Effector memory CD8-positive, alpha-beta T cell (primary cell): ENCODE results near the gene TYRO3.
"Not testable (repeated sequence)": the region's sequence is repeated elsewhere in the genome, so short reads cannot be mapped to it uniquely, and the experiment has no call there.

Experiments
- ATAC-seq: fragments of 150-1000 bp; cut with Tn5 transposase; replicated peaks from 2 replicates; pipeline ENCODE4 v1.10.0; 2021; ENCODE audit warnings: mild to moderate bottlenecking, moderate library complexity
- DNase-seq, 3 experiments: peaks; one replicate each; pipeline ENCODE4 v3.0.0; 2021
- H3K27ac Mint-ChIP-seq, 2 donors: one replicate each; pipeline ENCODE4 v1.8.0; 2022; ENCODE audit warnings: mild to moderate bottlenecking in 2 of 2, mixed read lengths in 2 of 2, moderate library complexity in 2 of 2
- H3K27me3 Mint-ChIP-seq, 2 donors: one replicate each; pipeline ENCODE4 v1.8.0; 2022; ENCODE audit warnings: mixed read lengths in 2 of 2
- H3K36me3 Mint-ChIP-seq: one replicate; pipeline ENCODE4 v1.8.0; 2022; ENCODE audit warnings: mild to moderate bottlenecking, moderate library complexity, mixed read lengths; ENCODE audit not compliant: insufficient read depth
- H3K4me1 Mint-ChIP-seq, 2 donors: one replicate each; pipeline ENCODE4 v1.8.0; 2022; ENCODE audit warnings: low read depth in 2 of 2, mixed read lengths in 2 of 2
- H3K4me3 Mint-ChIP-seq, 2 donors: one replicate each; pipeline ENCODE4 v1.8.0; 2022; ENCODE audit warnings: mild to moderate bottlenecking in 2 of 2, mixed read lengths in 2 of 2, moderate library complexity in 2 of 2
- H3K9me3 Mint-ChIP-seq, 2 donors: one replicate each; pipeline ENCODE4 v1.8.0; 2022; ENCODE audit warnings: mixed read lengths in 2 of 2

TYRO3 gene

GRCh38 chr15:41589018-41589417, 30.0 kb downstream of the TYRO3 start:
- not testable (repeated sequence) for H3K4me1 Mint-ChIP-seq, H3K27ac Mint-ChIP-seq, DNase-seq, H3K9me3 Mint-ChIP-seq, H3K4me3 Mint-ChIP-seq, H3K36me3 Mint-ChIP-seq, ATAC-seq
- H3K27me3 Mint-ChIP-seq = peaks cover 22 to 50% of the 10 kb centered on the region in 2 donors

DNA sequence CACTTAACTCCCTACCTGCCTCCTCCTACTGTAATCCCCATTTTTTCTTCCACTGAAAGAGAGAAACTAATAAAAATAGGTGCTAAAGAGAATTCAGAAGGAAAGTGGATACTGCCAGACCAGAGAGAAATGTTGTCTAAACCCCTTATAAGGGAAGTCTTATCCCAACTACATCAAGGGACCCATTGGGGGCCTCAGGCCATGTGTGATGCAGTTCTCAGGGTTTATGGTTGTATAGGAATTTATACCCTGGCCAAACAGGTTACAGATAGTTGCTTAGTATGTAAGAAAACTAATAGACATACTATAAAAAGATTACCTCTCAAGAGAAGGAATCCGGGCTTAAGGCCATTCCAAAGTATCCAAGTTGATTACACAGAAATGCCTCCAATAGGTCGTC, 30.6 kb downstream of the TYRO3 start:
- peaks cover 16 to 48% of the 10 kb centered on the region in 2 donors for H3K27me3 Mint-ChIP-seq
- DNase-seq, H3K27ac Mint-ChIP-seq, H3K9me3 Mint-ChIP-seq, H3K4me3 Mint-ChIP-seq, H3K4me1 Mint-ChIP-seq, H3K36me3 Mint-ChIP-seq, ATAC-seq: not testable (repeated sequence)

DNA sequence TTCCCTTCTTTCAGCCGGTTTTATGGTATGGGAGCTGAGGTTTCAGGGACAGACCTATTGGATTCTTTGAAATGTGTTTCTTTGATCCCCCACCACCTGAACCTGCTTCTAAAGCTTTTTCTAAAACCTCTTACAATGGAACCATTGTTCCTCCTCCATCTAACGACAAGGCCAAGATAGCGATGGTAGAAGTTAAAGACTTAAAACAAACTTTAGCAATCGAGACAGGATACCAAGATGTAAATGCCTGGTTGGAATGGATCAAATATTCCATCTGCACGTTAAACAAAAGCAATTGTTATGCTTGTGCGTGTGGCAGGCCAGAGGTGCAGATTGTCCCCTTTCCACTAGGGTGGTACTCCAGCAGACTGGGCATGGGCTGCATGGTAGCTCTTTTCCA, 32.2 kb downstream of the TYRO3 start:
- not testable (repeated sequence) for DNase-seq, H3K4me1 Mint-ChIP-seq, H3K4me3 Mint-ChIP-seq, H3K9me3 Mint-ChIP-seq, ATAC-seq, H3K36me3 Mint-ChIP-seq, H3K27ac Mint-ChIP-seq
- H3K27me3 Mint-ChIP-seq = peaks cover 12 to 38% of the 10 kb centered on the region in 2 donors

- H3K4me1 Mint-ChIP-seq, H3K27ac Mint-ChIP-seq, H3K9me3 Mint-ChIP-seq, H3K4me3 Mint-ChIP-seq, H3K36me3 Mint-ChIP-seq, ATAC-seq, DNase-seq: not testable (repeated sequence)
- H3K27me3 Mint-ChIP-seq = peaks cover 2 to 28% of the 10 kb centered on the region in 2 donors
These were observed 33.7 kb downstream of the TYRO3 start for GRCh38 chr15:41592718-41593117.

GRCh38 chr15:41594801-41595746, 36.1 kb downstream of the TYRO3 start:
- H3K36me3 Mint-ChIP-seq = no peaks in the 10 kb centered on the region
- ATAC-seq (no peak), DNase-seq (no peak)
- H3K9me3 Mint-ChIP-seq = no peaks in the 10 kb centered on the region
- H3K4me3 Mint-ChIP-seq = no peak overlapping the region
- no peak overlapping the region for H3K27ac Mint-ChIP-seq
- H3K4me1 Mint-ChIP-seq = no peaks in the 10 kb centered on the region
- H3K27me3 Mint-ChIP-seq = peaks cover 9 to 30% of the 10 kb centered on the region in 2 donors

- no peak overlapping the region for H3K4me3 Mint-ChIP-seq
- no peak for ATAC-seq
- H3K36me3 Mint-ChIP-seq = no peaks in the 10 kb centered on the region
- H3K9me3 Mint-ChIP-seq = no peaks in the 10 kb centered on the region
- no peaks in the 10 kb centered on the region for H3K4me1 Mint-ChIP-seq
- no peak for DNase-seq
- H3K27ac Mint-ChIP-seq = no peak overlapping the region
- H3K27me3 Mint-ChIP-seq = peaks cover 9 to 20% of the 10 kb centered on the region in 2 donors
These were observed 38.0 kb downstream of the TYRO3 start for GRCh38 chr15:41596972-41597371.

- no peak for ATAC-seq
- H3K27me3 Mint-ChIP-seq = peaks cover 13 to 20% of the 10 kb centered on the region in 2 donors
These were observed 38.8 kb downstream of the TYRO3 start for GRCh38 chr15:41597787-41598186.

GRCh38 chr15:41599061-41599460, 40.0 kb downstream of the TYRO3 start:
- Mint-ChIP-seq H3K4me1 (peaks cover 4 to 5% of the 10 kb centered on the region in 2 donors), H3K36me3 (no peaks in the 10 kb centered on the region), H3K27ac (no peak overlapping the region), H3K4me3 (no peak overlapping the region), H3K9me3 (no peaks in the 10 kb centered on the region), H3K27me3 (peaks cover 19 to 25% of the 10 kb centered on the region in 2 donors)
- ATAC-seq (no peak), DNase-seq (no peak)

More at GRCh38 chr15:41597787-41598186, 38.8 kb downstream of the TYRO3 start:
- no peak for DNase-seq
- no peaks in the 10 kb centered on the region for H3K4me1 Mint-ChIP-seq
- no peaks in the 10 kb centered on the region for H3K9me3 Mint-ChIP-seq
- no peak overlapping the region for H3K27ac Mint-ChIP-seq
- H3K4me3 Mint-ChIP-seq = no peak overlapping the region
- H3K36me3 Mint-ChIP-seq = no peaks in the 10 kb centered on the region

- no peaks in the 10 kb centered on the region for H3K9me3 Mint-ChIP-seq
- peaks cover 4 to 5% of the 10 kb centered on the region in 2 donors for H3K4me1 Mint-ChIP-seq
- H3K27me3 Mint-ChIP-seq = peaks cover 20 to 43% of the 10 kb centered on the region in 2 donors
- H3K36me3 Mint-ChIP-seq = no peaks in the 10 kb centered on the region
- ATAC-seq (no peak), DNase-seq (no peak)
- no peak overlapping the region for H3K4me3 Mint-ChIP-seq
- no peak overlapping the region for H3K27ac Mint-ChIP-seq
These were observed 44.5 kb downstream of the TYRO3 start for GRCh38 chr15:41603411-41603935.

DNA sequence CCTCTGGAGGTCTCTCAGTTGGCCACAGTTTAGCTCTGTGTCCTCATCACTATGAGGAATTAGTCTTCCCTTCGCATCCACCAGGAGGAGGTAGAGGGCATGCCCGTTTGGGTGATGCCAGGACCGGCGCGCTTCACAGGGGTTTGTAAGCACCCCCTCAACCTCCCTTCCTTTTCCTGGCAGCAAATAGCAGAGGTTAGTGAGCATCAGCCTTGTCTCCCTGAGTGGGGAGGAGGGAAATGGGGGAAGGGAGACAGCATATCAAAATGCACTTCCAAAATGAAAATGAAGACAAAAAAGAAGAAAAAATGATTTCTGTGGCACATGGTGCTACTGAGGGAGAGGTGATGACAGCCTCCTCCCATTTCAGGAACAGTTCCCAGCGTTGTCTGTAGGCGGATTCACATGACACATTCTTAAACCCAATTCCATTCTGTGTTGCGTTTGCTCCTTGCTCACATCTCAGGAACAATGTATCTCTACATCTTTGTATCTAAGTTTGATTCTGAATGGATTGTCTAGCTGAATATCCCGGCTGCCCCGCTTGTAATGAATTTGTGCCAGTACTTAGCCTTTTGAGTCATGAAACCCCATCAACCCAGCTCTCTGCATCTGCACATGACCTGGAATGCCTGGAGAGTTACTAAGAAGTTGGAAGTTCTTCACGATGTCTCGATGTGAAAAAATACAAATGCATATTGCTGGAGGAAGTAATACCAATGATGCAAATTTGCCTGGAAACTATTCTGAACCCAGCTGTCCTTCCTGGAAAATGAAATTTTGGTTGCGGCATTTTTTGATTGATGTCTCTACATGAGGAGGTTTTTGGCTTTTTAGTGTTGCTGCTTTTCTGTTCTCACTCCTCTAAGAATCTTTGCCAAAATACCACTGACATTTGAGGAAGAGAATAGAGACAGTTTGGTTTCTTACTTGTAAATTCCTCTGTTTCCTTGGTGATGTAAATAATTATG, 45.2 kb downstream of the TYRO3 start:
- Mint-ChIP-seq H3K36me3 (no peaks in the 10 kb centered on the region), H3K4me3 (peak overlapping the region; percentile 11 to 15), H3K27me3 (peaks cover 15 to 38% of the 10 kb centered on the region in 2 donors), H3K27ac (no peak overlapping the region), H3K9me3 (no peaks in the 10 kb centered on the region), H3K4me1 (peaks cover 4 to 5% of the 10 kb centered on the region in 2 donors)
- peak; percentile 93 for ATAC-seq
- peak; percentile 48 to 58 (median 54) for DNase-seq

GRCh38 chr15:41605566-41605965, 46.6 kb downstream of the TYRO3 start:
- no peak overlapping the region for H3K4me3 Mint-ChIP-seq
- H3K27ac Mint-ChIP-seq = no peak overlapping the region
- no peaks in the 10 kb centered on the region for H3K36me3 Mint-ChIP-seq
- H3K4me1 Mint-ChIP-seq = peaks cover 4 to 5% of the 10 kb centered on the region in 2 donors
- peaks cover 12 to 33% of the 10 kb centered on the region in 2 donors for H3K27me3 Mint-ChIP-seq
- H3K9me3 Mint-ChIP-seq = no peaks in the 10 kb centered on the region
- DNase-seq (no peak), ATAC-seq (no peak)

DNA sequence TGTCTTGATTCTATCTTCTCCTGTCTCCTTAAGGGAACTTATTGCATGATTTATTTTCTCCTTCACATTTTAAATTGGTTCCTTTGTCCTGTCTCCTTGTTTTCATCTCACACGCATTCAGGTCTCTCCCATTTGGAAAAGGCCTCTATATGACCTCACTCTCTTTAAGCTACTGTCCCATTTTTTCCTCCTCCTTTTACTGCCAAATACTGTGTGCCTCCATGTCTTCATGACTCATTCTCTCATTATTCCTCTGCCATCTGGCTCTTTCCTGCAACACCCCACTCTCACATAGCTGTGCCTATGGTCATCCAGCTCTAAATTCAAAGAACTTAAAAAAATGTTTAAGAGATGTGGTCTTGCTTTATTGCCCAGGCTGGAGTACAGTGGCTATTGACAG, 48.0 kb downstream of the TYRO3 start:
- no peaks in the 10 kb centered on the region for H3K9me3 Mint-ChIP-seq
- DNase-seq (no peak), ATAC-seq (no peak)
- H3K4me3 Mint-ChIP-seq = no peak overlapping the region
- no peaks in the 10 kb centered on the region for H3K36me3 Mint-ChIP-seq
- H3K27ac Mint-ChIP-seq = no peak overlapping the region
- peaks cover 4 to 5% of the 10 kb centered on the region in 2 donors for H3K4me1 Mint-ChIP-seq
- H3K27me3 Mint-ChIP-seq = peaks cover 12 to 33% of the 10 kb centered on the region in 2 donors

DNA sequence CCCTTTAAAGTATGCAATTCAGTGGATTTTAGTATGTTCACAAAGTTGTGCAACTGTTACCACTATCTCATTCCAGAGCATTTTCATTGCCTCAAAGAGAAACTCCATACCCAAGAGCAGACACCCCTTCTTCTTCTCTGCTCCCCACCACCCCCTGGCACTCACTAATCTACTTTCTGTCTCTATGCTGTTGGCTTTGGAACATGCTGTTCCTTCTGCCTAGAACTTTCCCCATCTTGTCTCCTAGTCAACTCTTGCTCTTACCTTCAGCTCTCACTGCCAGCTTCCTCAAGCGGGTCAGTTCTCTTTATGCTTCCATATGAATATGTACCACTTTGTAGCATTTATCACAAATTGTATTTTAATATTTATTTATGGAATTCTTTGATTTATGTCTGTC, 50.1 kb downstream of the TYRO3 start:
- Mint-ChIP-seq H3K4me1 (no peaks in the 10 kb centered on the region), H3K36me3 (no peaks in the 10 kb centered on the region), H3K27me3 (peaks cover under 1 to 18% of the 10 kb centered on the region in 2 donors), H3K4me3 (no peak overlapping the region), H3K9me3 (no peaks in the 10 kb centered on the region), H3K27ac (no peak overlapping the region)
- ATAC-seq (no peak), DNase-seq (no peak)
